Lung (tissue), 12 donors: Measurements from ENCODE around the gene INTS6L. TPM values are rescaled to one million over a fixed set of nuclear protein-coding genes. Genes with fewer than 3 reads are reported as not detected.

ENCODE experiments used
- ATAC-seq: fragments of 200-7000 bp; cut with Tn5 transposase; one replicate; pipeline ENCODE4 v1.9.1; 2020; ENCODE audit warnings: moderate number of reproducible peaks; ENCODE audit not compliant: insufficient read depth, low FRiP score
- DNase-seq, 3 donors: peaks; one replicate each; pipeline ENCODE4 v3.0.0-alpha.2; 2013 to 2017
- H3K27ac ChIP-seq, 2 donors: one replicate each; pipeline ENCODE4 v1.5.1; 2013; ENCODE audit warnings: mild to moderate bottlenecking in 2 of 2, moderate library complexity in 2 of 2, control low read depth in 1 of 2, inconsistent platforms in 1 of 2, low read depth in 1 of 2, low read length in 1 of 2
- H3K27me3 ChIP-seq, 3 donors: one replicate each; pipeline ENCODE4 v1.5.1; 2013; ENCODE audit warnings: low read length in 2 of 3; ENCODE audit not compliant: control insufficient read depth in 3 of 3, insufficient read depth in 3 of 3
- H3K36me3 ChIP-seq, 4 donors: one replicate each; pipeline ENCODE4 v1.5.1; 2013; ENCODE audit warnings: low read length in 4 of 4, mild to moderate bottlenecking in 1 of 4, moderate library complexity in 1 of 4; ENCODE audit not compliant: control insufficient read depth in 4 of 4, insufficient read depth in 4 of 4
- H3K4me1 ChIP-seq, 5 donors: one replicate each; pipeline ENCODE4 v1.5.1; 2013; ENCODE audit warnings: low read length in 5 of 5, mild to moderate bottlenecking in 2 of 5, moderate library complexity in 1 of 5; ENCODE audit not compliant: control insufficient read depth in 5 of 5, insufficient read depth in 5 of 5
- H3K4me3 ChIP-seq: one replicate; pipeline ENCODE4 v1.5.1; 2013; ENCODE audit warnings: mild to moderate bottlenecking, control low read depth, moderate library complexity
- H3K9ac ChIP-seq, 2 donors: one replicate each; pipeline ENCODE4 v1.5.1; 2013; ENCODE audit warnings: low read length in 2 of 2, control low read depth in 1 of 2; ENCODE audit not compliant: insufficient read depth in 1 of 2
- H3K9me3 ChIP-seq, 4 donors: one replicate each; pipeline ENCODE4 v1.5.1; 2013; ENCODE audit warnings: low read length in 3 of 4, mild to moderate bottlenecking in 1 of 4, moderate library complexity in 1 of 4; ENCODE audit not compliant: control insufficient read depth in 4 of 4, insufficient read depth in 3 of 4
- WGBS, 2 donors: extraction: QIAGEN DNeasy Blood & Tissue Kit; methylation state at CpG; one replicate each; pipeline ENCODE4 v1.1.7; 2013; 5-methylcytosine and 5-hydroxymethylcytosine counted together
- polyA plus RNA-seq, 2 donors: library from polyadenylated mRNA; stranded (reverse); fragments of 200-250 nt; gene quantifications; one replicate each; pipeline ENCODE4 v1.2.1, GENCODE V29; 2013
- total RNA-seq, 2 donors: library from RNA; depleted of rRNA in 1 of 2; stranded (reverse); fragments of >200 nt in 1 of 2; gene quantifications; one replicate each; pipeline ENCODE4 v1.2.1, GENCODE V29; 2014 to 2021
- TF ChIP-seq, protein P1 (sequence below): IDR thresholded peaks from 2 replicates; pipeline ENCODE4 v1.5.1; 2012; ENCODE audit warnings: mild to moderate bottlenecking; ENCODE audit errors: control extremely low read depth, extremely low read depth
- donor health status: control.
- donor health status: control.
- donor health status: Bipolar disorder and iron deficiency.
- donor health status: healthy.
- donor health status: DM: yes; HTN: yes; CAD: no.

Gene INTS6L
- total and polyA plus RNA-seq, 4 donors = 3.5 to 19.6 (median 8.8) TPM

DNA sequence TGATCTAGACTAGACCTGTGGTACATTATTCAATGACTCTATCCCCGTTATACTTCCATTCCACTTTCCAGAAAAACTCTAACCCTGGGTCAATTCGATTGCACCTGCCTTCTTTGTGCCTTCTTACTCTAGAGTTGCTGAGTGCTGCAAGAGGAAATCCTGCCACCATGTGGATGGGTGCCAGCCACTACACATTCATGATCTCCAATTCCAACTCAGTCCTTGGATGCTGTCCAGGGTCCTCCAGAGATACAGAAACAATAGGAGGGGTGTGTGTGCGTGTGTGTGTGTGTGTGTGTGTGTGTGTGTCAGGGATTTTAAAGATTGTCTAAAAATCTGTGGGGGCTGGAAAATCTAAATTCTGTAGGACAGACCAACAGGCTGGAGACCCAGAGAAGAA, 42.9 kb upstream of the INTS6L start:
- Histone ChIP-seq H3K36me3 (no peaks in the 10 kb centered on the region), H3K4me1 (no peaks in the 10 kb centered on the region), H3K27ac (no peak overlapping the region), H3K27me3 (peaks cover 0 to 13% (median 9%) of the 10 kb centered on the region in 3 donors), H3K9ac (no peak overlapping the region), H3K4me3 (no peak overlapping the region), H3K9me3 (no peaks in the 10 kb centered on the region)
- WGBS, 2 donors = 0 to 12% methylated on average over 3 of the region's 3 CpGs
- ATAC-seq (no peak), DNase-seq (peak; percentile 79 to 90 (median 83))
- TF ChIP-seq, protein P1, sequence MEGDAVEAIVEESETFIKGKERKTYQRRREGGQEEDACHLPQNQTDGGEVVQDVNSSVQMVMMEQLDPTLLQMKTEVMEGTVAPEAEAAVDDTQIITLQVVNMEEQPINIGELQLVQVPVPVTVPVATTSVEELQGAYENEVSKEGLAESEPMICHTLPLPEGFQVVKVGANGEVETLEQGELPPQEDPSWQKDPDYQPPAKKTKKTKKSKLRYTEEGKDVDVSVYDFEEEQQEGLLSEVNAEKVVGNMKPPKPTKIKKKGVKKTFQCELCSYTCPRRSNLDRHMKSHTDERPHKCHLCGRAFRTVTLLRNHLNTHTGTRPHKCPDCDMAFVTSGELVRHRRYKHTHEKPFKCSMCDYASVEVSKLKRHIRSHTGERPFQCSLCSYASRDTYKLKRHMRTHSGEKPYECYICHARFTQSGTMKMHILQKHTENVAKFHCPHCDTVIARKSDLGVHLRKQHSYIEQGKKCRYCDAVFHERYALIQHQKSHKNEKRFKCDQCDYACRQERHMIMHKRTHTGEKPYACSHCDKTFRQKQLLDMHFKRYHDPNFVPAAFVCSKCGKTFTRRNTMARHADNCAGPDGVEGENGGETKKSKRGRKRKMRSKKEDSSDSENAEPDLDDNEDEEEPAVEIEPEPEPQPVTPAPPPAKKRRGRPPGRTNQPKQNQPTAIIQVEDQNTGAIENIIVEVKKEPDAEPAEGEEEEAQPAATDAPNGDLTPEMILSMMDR = no peak

DNA sequence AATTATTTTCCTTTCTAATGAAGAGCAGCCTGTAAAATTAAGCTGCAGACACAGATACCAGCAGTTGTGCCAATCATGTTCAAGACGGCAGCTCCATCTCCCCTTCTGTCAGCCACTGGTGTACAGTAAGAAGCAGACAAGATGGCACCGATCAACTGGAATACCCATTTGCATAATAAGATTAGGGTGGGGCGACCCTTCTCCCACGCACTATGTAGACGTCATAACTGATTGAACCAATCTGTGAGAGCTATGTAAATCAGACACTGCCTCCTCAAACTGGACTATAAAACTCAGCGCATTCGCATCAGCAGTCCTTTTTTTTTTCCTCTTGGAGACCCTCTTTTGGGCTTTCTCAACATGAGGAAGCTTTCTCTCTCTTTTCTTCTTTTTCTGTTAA, 40.4 kb upstream of the INTS6L start:
- no peak for ATAC-seq
- Histone ChIP-seq H3K9ac (no peak overlapping the region), H3K4me3 (no peak overlapping the region), H3K27ac (no peak overlapping the region), H3K9me3 (no peaks in the 10 kb centered on the region), H3K36me3 (no peaks in the 10 kb centered on the region), H3K27me3 (peaks cover 0 to 9% (median 3%) of the 10 kb centered on the region in 3 donors), H3K4me1 (no peaks in the 10 kb centered on the region)
- TF ChIP-seq, protein P1 = no peak
- 77 to 92% methylated on average over 7 of the region's 7 CpGs for WGBS, 2 donors
- no peak for DNase-seq

DNA sequence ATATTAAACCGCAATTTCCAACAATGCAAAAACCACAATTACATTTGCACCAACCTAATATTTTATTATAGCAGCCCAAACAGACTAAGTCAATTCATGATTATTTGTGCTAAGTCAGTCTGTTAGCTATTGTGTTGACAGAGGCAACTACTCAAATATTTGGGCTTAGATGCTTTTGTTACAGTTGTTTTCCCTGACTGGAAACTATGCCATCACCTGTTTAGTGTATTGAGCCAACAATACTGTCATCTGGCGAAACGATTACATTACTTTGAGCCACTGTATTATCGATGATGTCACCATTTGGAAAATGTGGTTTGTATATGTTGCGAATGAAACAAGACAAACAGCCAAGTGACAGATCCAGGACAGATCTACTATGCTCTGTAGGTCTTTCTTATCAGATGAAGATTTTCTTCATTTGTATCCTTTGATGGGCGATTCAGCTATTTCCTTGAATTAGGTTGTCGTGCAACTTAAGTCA, 38.7 kb upstream of the INTS6L start:
- Histone ChIP-seq H3K9me3 (no peaks in the 10 kb centered on the region), H3K36me3 (no peaks in the 10 kb centered on the region), H3K27me3 (peaks cover 1 to 5% (median 3%) of the 10 kb centered on the region in 3 donors), H3K4me3 (no peak overlapping the region), H3K27ac (no peak overlapping the region), H3K4me1 (no peaks in the 10 kb centered on the region), H3K9ac (no peak overlapping the region)
- TF ChIP-seq, protein P1 = no peak
- WGBS, 2 donors = 71 to 88% methylated on average over 7 of the region's 7 CpGs
- ATAC-seq (no peak), DNase-seq (no peak)

DNA sequence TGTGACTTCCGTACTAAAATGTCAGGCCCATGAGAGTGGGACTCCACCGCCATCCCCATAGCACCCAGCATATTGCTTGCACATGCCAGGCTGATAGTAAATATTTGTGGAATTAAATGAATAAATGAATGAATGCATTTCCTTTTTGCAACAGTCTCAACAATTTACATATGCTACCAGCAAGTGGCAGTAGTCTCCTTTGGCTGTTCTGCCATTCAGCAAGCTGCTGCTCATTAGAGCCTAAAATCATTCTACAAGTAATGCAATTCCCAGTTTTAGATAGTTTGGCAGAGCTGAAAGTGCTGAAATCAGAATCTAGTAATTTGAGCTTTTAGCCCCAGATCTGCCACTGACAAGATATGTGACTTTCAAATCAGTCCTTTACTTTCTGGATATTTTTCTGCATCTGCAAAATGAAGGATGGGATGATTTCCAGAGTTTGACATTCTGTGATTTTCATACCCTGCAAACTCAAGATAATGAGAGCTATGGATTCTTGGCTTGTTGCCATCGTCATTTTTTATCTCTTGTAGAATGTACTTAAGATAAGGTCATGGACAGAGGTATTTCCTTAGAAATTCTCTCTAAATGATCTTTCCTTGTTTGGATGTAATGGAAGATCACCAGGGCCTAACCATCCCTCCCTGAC, 35.7 kb upstream of the INTS6L start:
- Histone ChIP-seq H3K27ac (no peak overlapping the region), H3K4me3 (no peak overlapping the region), H3K4me1 (no peaks in the 10 kb centered on the region), H3K9ac (no peak overlapping the region), H3K9me3 (no peaks in the 10 kb centered on the region), H3K36me3 (no peaks in the 10 kb centered on the region), H3K27me3 (peaks cover 3 to 5% (median 4%) of the 10 kb centered on the region in 3 donors)
- WGBS, 2 donors = 41 to 59% methylated on average over 3 of the region's 3 CpGs
- DNase-seq (peak; percentile 17 to 68 (median 65)), ATAC-seq (no peak)
- TF ChIP-seq, protein P1 = peak; percentile 43
